HepG2 (cell line): Measurements from ENCODE around the gene MMP17. TPM values are rescaled to one million over a fixed set of nuclear protein-coding genes. Genes with fewer than 3 reads are reported as not detected.

Source experiments
- NAIF1 ChIP-seq: sonication (generic); formaldehyde crosslinking; IDR thresholded peaks from 2 replicates; pipeline ENCODE4 v1.5.0; 2020; ENCODE audit warnings: mild to moderate bottlenecking, missing genetic modification reagents, borderline replicate concordance
- PAXIP1 ChIP-seq: sonication (generic); formaldehyde crosslinking; conservative IDR thresholded peaks from 2 replicates; pipeline ENCODE4 v1.4.0; 2020; ENCODE audit warnings: mild to moderate bottlenecking, missing genetic modification reagents, moderate library complexity
- PRDM10 ChIP-seq: sonication (generic); formaldehyde crosslinking; IDR thresholded peaks from 2 replicates; pipeline ENCODE4 v1.4.0; 2020; ENCODE audit warnings: low read depth, missing genetic modification reagents
- TFAP4 ChIP-seq: sonication (generic); IDR thresholded peaks from 2 replicates; pipeline ENCODE4 v1.6.1; 2016; ENCODE audit warnings: low read depth, borderline replicate concordance
- ZBTB2 ChIP-seq: sonication (generic); formaldehyde crosslinking; IDR thresholded peaks from 2 replicates; pipeline ENCODE4 v1.8.0; 2022; ENCODE audit warnings: low read depth, missing genetic modification reagents
- ZBTB49 ChIP-seq: sonication (generic); formaldehyde crosslinking; IDR thresholded peaks from 2 replicates; pipeline ENCODE4 v1.4.0; 2020; ENCODE audit warnings: missing genetic modification reagents, borderline replicate concordance
- ZHX1 ChIP-seq: sonication (generic); formaldehyde crosslinking; IDR thresholded peaks from 2 replicates; pipeline ENCODE4 v1.8.1; 2022; ENCODE audit warnings: low read depth, mild to moderate bottlenecking, missing genetic modification reagents
- ZNF33A ChIP-seq: sonication (generic); formaldehyde crosslinking; IDR thresholded peaks from 2 replicates; pipeline ENCODE4 v1.5.1; 2020; ENCODE audit warnings: missing genetic modification reagents, mild to moderate bottlenecking, moderate library complexity, borderline replicate concordance
- ZNF691 ChIP-seq: sonication (generic); formaldehyde crosslinking; IDR thresholded peaks from 2 replicates; pipeline ENCODE4 v1.4.0; 2020; ENCODE audit warnings: missing genetic modification reagents, low read depth, mild to moderate bottlenecking, borderline replicate concordance
- polyA plus RNA-seq, 8 experiments: library from polyadenylated mRNA; depleted of rRNA in 3 of 8; stranded (reverse) in 7 of 8; unstranded in 1 of 8; fragments of >200 nt; fragmentation: Illumina TruSeq in 4 of 8; extraction: Trizol in 4 of 8; gene quantifications; 2 replicates each; pipeline versions ENCODE4 v1.2.1 to v1.2.3, GENCODE V29; 2011 to 2016; ENCODE audit warnings: low read depth in 4 of 8, missing spikeins in 1 of 8, mixed read lengths in 1 of 8; ENCODE audit not compliant: insufficient read depth in 1 of 8
- total RNA-seq, 5 experiments: library from RNA; depleted of rRNA; stranded (reverse); fragments of >200 nt; fragmentation: Illumina TruSeq; extraction: Trizol; gene quantifications; 2 replicates each; pipeline ENCODE4 v1.2.3, GENCODE V29; 2016; ENCODE audit warnings: low read depth in 1 of 5

The MMP17 gene
- total and polyA plus RNA-seq, 2 of the 13 experiments (the other 11 are each of a cell fraction or from before 2014, with no cell fraction given), result 0.55 to 0.80 TPM

GRCh38 chr12:131860472-131861260, 32.5 kb downstream of the MMP17 start (continued):
- peak; percentile 90 for TF ChIP-seq PRDM10 (CRISPR knock-in tag)
- peak; percentile 62; the same call in 1 of the 2 replicates for TF ChIP-seq NAIF1 (CRISPR knock-in tag)
- no peak for TF ChIP-seq ZNF33A
- peak; percentile 64; the same call in 1 of the 2 replicates for TF ChIP-seq ZBTB2 (CRISPR knock-in tag)
- peak; percentile 90 for TF ChIP-seq TFAP4
- peak; percentile 95; the same call in 1 of the 2 replicates for TF ChIP-seq ZNF691 (CRISPR knock-in tag)
- TF ChIP-seq ZBTB49 (CRISPR knock-in tag), result 0 out of 2 replicates have a peak, but pooled peaks have one; percentile 24
- TF ChIP-seq ZHX1 (CRISPR knock-in tag), result peak; percentile 91
- TF ChIP-seq PAXIP1 (CRISPR knock-in tag), result peak; percentile 99
